NCI-H1436 (cell line): Measurements from ENCODE around the gene FRAS1.
"Not testable (repeated sequence)": the region's sequence is repeated elsewhere in the genome, so short reads cannot be mapped to it uniquely, and the experiment has no call there.

Source experiments
- DNase-seq: peaks from one replicate; lab custom pipeline; 2025; lab: John Stamatoyannopoulos, UW

Gene FRAS1

DNA sequence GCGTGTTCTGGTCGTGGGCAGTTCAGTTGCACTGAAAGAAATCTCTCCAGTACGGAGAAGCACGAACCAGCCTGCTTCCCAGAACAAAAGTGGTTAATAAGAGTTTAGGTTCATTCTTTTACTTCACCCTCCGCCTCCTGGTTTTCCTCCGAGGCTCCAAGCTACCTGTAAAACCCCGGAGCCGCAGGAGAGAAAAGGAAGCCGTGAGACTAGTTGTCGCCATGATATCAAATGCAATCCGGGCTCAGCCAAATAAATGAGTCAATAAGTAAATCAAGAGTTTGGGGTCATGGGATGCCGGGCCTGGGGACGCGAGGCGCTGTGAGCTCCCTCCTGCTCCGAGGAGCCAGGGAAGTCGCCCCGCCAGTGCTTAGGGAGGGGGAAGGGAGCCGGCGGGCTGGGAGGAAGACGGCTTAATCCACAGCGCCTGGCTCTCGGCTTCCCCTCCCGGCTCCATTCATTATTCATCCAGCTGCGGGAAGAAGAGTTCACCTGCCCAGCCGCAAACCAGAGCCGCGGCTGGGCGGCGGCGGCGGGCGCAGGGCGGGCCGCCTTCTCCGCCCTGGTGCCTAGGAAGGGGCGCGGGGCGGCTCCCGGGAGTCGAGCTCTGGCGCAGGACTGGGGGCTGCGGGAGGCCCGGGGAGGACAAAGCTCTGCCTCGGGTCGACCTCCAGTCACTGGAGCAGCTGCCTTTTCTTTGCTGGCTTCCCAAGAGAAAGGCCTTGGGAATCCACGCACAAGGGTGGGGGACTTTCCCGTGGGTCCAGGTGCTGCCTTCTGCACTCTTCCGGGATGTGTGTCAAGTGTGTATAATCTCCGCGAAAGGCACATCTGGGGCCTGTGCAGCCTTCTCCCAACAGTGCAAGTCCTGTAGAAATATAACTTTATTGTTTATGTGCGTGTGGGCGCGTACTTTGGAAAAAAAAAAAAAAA lies 1.7 kb downstream of the FRAS1 start:
- peak; percentile 8 for DNase-seq

DNA sequence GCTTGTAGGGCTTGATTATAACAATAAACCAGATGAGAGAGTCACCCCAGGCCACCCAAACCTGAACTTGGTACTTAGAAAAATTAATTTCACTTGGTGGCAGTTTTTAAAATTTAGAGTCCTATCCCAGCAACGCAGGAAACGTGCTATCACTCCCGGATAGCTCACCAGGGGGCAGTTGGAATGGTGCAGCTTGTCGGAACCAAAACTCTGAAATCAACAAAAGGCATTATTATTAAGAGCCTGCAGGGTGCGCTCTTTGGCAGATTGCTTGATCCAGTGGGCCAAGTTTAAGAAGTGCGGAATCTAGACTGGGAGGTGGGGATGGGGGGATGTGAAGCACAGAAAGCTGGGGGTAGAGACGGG lies 2.4 kb downstream of the FRAS1 start:
- peak; percentile 78 for DNase-seq

DNA sequence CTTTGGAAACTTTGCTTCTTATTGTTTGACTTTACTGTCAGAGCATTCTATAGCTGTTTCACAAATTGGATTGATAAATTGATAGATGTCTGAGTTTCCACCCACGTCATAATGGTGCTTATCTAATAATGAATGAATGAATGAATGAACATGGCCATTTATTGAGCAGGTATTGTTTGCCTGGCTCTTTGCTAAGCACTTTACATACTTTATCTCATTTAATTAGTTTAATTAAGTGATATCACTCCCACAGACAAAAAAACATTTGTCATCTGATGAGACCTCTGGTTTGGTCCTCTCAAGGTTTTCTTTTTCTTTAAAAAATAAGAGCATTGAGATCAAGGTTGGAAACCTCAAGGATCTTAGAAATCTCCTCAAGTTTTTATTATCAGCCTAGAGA lies 2.8 kb downstream of the FRAS1 start:
- no peak for DNase-seq

DNA sequence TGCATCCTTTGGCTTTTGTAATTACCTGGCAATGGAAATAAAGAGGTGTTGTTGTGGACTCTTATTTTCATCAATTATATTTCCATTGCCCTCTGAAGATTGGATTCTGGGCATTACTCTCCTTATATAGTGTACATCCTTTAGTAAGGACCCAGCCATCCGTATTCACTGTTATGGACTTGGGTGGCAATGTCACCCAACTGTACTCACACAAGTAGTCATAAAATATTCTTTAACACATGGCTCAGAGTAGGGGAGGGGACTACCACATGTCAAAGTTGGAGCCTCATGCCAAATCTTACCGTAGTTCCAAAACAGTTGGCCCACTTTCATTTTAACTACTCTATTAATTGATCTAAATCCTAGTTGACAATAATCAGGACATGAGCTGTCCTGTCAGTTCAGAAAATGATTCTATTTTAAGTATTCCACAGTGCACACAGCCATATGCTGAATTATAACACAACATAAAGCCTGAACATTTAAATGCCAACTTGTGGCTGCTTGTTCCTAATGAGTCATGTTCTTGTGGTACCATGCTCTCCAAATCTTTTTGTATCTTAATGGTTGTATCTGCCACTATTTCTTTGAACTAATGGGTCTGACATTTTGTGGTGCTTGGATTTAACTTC lies 4.9 kb downstream of the FRAS1 start:
- no peak for DNase-seq

DNA sequence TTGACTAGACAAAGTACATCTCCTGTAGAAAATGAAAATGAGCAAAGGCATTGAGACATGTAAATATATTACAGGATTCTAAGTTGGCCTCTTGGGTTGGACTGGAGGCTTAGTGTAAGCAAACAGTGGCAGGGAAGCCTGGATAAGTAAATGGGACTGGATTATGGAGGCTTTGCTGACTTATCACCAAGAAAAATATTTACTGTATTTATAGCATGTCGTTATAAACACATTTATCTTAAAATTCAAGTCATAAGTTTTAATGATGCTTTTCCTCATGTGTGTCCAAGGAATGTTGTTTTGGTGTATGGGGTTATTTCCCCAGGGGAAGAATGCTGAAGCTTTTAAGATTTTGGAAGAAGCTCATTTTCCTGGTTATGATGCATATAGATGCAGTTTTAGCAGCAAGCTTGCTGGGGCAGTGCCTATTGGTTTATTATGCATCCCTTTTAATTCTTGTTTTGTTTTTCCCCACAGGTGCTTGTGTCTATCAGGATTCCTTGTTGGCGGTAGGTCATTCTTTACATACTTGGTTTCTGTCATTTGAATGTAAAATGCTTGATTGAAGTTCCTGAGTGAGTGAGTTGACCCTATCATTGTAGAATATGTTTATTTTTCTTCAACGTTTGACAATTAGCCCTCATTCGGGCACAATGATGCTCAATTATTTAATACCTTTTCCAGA lies 8.5 kb downstream of the FRAS1 start:
- DNase-seq = no peak

DNA sequence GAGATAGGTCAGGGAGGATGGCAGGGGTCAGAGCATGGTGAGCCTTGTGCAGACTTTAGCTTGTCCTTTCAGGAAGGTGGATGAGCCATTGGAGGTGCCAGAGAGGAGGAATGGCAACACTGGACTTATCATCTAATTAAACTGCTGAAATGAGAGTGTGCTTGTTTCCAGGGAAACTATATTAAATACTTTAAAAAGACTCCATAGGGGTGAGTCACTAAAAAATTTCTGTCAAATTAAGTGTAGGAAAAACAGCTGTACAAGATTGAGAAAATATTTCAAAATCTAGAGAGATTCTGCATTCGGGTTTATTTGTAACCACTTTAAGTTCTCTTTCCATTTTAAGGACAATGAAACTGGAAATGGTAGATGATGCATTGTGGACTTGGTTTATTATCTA lies 11.4 kb downstream of the FRAS1 start:
- no peak for DNase-seq

DNA sequence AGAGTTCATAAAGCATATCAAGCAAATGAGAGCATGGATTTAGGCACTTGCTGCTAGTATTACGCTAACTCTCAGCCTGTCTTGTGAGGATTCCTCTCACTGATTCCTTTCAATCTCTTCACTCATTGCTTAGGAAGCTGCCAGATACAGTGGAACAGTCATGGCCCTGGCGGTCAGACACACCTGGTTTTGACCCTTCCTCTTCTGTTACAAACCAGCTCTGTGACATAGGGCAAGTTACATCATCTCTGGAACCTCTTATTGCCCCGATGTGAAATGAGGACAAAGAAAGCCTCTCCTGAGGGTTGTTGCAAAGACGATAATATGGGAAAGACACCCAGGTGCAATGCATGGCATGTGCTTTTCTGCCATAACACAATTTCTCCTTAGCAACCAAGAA lies 12.2 kb downstream of the FRAS1 start:
- DNase-seq = no peak

DNA sequence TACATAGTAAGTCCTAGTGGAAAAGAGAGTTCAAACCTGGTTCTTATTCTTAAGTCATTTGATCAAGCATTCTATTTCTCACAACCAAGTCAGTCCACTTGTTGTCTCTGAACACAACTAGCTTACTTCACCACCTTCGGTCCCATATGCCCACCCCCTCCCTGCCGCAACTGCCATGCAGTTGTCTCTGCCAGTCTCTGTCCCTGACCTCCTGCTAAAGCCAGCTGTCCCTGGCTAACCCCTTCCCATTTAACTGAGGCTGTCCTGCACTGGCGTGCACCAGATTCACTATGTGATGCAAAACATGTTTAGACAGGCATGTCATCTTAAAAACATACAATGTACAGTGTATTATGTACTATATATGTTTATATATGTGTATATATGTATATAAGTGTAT lies 12.7 kb downstream of the FRAS1 start:
- no peak for DNase-seq

DNA sequence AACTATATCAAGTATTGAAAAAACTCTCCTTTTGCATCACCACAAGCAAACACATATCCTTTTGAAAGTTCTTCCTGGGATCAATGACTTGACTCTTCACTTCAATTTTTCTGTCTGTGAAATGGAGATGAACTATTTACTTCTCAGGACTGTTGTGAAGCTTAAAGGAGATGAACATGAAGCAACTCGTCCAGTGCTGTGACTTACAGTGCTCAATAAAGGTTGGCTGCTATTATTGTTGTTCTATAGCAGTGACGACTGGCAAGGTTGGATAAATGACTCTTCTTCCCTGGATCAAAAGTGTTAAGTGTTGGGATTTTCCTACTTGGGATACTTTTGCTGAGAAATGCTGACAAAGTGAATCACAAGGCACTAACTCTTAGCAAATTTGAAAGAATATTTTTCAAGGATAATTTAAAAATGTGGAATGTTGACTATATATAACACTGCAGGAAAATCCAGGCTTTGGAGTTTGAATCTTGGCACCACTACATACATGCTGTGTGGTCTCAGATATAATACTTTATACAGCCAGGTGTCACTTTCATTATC lies 13.7 kb downstream of the FRAS1 start:
- DNase-seq = no peak

DNA sequence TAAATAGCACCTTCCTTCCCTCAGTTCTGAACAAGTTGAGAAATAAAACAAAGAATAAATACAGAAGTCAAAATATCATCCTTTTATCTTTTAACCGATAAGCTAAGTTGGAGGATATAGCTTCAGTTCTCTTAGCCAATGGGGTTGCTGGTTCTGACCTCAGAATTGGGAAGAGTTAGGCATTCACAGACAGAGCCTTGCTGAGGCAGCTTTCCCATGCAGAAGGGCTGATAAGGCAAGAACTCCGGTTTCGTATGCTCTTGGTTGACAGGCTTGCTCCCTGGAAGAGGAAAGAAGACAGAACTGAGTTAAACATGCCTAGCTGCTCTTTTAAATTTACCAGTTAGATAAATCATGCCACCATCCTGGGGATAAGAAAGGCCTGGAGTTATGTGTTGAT lies 17.6 kb downstream of the FRAS1 start:
- DNase-seq = no peak

DNA sequence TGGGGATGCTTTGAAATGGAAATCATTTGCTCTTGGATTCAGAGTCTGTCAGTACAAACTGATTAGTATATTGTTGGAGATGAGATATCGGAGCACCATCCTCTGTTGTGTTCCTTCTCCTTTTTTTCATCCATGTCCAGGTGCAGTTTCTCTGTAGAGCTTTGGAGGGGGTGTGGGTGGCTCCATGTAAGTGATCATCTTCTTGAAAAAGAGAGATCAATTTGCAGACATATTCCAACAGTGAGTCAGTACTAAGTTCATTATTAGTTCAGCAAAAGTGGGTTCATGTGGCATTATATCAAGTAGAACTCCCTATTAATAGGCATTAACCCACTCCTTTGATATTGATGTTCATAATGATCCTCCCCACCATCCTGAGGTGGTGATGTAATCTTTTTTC lies 18.9 kb downstream of the FRAS1 start:
- no peak for DNase-seq

DNA sequence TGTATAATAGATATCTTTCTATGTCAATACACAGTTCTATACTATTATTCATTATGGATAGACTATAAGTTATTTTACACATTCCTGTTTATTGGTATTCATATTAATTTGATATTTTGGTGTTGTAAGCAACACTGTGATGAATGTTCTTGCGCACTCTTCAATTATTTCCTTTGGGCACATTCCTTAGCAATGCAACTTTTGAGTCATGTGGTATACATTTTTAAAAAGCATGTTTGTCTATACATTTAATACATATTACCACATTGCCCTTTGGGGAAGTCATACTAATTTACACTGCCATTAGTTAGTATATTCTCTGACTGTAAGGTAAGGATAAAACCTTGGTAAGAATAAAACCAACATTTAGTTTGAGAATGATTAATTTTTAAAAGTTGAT lies 21.0 kb downstream of the FRAS1 start:
- DNase-seq = no peak

DNA sequence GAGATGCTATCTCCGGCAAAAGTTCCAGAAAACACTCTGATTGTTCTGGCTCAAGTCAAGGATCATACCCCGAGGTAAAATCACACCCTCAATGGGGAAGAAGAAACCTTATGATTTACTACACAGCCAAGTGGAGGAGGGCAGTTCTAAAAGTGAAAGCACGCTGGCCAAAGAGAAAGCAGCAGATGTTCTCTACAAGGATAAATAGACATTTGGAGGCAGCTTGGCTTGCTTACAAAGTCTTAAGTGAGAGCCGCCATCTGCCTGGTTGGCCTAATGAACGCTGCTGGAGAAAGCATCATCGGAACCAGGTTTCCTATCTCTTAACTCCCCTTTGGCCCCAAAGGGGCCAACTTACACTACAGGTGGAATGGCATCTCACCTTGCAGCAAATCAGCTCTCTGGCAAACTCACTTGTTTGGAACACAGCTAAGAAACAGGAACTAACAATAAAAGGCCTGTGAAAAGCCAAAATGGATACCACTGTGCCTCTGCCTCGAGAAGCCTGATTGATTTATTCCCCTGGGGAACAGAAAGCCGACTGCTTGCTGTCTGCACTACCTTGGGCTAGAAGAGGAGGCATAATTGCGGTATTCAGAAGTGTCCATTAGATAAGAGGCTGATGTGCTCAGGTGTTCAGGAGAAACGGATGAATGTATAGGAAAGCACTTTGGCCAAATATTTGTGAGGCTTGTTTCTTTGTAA lies 22.8 kb downstream of the FRAS1 start:
- peak; percentile 83 for DNase-seq

DNA sequence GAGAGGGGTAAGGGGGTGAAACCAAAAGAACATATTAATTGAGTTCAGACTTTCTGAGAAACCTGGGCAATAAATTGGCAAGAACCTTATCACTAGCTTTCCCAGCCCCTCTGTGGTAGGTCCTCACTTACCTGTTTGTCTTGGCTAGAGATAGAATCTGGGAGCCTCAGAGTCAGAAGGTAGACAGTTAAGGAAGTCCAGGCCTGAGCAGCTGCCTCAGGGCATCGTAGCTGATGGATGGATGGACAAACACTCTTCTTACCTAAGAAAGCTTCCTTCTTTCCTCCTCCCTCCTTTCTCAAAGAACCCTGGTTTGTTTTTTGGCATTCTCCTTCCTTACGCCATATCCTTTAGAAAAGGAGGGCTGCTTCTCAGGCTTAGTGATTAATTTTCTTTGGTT lies 24.4 kb downstream of the FRAS1 start:
- no peak for DNase-seq

DNA sequence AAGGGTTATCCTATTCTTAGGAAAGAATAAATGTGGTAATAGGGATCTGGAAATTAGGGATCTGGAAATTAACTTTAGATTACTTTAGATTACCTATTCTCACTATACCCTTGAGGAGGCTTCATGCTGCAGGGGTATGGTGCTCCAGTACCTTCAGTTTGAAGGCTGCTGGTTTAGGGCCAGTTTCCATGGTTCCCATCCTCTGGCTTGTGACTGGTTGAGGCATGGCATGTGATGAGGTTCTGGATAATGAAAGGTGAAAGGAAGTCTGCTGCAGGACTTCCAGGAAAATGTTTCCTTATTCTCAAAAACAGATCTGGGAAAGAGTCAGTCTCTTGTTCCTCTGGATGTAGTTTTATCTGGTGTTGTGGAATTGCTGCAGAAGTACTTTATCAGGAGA lies 25.9 kb downstream of the FRAS1 start:
- DNase-seq = no peak

DNA sequence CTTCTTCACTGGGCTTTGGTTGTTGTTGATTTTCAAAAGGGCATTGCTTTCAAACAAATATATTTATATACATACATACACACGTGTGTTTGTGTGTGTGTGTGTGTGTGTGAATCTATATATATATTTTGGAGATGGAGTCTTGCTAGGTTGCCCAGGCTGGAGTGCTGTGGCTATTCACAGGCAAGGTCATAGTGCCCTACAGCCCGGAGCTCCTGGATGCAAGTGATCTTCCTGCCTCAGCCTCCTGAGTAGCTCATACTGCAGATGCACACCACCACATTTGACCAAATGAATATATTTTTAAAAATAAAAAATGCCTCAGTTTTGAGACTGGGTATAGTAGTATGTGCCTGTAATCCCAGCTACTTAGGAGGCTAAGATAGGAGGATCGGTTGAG lies 34.4 kb downstream of the FRAS1 start:
- no peak for DNase-seq

DNA sequence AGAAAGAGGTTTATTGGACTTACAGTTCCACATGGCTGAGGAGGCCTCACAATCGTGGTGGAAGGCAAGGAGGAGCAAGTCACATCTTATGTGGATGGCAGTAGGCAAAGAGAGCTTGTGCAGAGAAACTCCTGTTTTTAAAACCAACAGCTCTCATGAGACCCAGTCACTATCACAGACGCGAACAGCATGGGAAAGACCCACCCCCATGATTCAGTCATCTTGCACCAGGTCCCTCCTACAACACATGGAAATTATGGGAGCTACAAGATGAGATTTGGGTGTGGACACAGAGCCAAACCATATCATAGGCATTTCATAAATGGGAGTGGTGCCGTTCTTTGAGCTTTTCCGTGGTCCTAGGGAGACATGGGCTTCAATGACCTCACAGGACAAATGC lies 35.2 kb downstream of the FRAS1 start:
- DNase-seq = not testable (repeated sequence)

DNA sequence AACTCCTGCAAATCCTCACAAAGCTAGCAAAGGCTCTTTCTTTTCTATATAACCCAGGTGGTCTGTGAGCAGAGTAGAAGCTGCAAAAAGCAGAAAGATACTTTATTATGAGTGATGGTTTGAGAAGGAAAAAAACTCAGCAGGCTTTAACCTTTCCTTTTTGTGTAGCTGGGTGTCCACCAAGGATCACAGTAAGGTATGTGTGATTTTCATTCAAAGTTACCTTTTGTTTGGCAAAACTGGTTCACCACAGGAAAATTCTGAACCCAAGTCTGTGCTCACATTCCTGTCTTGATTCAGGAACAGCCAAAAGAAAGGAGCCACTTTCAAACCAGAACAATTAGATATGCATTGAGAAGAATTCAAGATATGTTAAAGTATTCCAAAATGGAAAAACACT lies 35.7 kb downstream of the FRAS1 start:
- DNase-seq = no peak

DNA sequence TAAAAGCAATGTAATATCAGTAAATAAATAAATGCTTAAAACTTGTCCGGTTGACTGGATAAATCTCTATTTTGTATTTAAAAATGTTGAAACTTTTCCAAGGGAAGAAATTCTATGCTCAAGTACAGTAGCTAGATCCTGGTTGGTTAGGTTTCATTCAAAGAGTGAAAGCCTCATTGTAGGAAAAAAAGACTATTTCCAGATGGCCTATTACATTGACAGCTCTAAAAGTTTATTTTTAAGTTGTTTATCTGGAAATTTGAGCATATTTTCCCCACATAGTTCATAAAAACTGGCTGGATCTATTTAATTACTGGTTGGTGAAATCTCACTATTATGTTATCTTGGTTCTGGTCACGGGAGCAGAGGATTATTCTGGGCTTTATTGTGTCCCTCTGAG lies 38.0 kb downstream of the FRAS1 start:
- DNase-seq = no peak

DNA sequence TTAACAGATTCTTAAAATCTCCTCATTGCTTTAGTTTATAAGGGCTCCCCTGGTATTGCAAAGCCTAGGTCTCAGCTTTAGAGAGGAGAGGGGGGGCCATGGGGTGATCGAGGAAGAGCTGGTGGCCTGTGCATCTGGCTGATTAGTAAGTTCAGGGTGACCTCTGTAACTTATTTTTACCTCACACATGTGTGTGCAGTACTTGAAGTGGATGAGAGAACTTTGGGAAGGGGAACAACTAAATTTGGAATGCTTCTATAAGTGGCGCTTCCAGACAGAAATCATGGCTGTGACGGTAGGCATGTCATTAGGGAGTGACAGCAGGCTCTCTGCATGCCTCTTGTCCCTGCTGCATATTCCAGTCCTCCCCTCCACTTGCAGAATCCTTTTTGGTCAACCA lies 41.9 kb downstream of the FRAS1 start:
- DNase-seq = no peak

DNA sequence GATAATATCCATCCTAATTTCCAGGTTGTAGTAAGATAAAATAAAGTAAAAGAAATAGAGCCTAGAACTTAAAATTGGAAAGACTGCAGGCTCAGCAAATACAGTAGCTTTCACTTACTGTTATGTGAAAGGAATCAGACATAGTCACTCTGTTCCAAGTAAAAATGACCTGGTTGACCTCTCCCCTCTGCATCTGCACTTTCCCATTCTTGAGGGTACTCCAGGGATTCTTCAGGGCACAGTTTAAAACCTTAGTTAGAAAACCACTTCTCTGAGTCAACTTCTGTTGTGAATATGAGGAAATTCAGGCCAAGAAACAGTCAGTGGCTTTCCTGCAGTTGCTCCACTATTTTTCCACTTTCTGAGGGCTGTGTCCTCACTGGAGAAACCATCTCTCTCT lies 42.9 kb downstream of the FRAS1 start:
- no peak for DNase-seq

DNA sequence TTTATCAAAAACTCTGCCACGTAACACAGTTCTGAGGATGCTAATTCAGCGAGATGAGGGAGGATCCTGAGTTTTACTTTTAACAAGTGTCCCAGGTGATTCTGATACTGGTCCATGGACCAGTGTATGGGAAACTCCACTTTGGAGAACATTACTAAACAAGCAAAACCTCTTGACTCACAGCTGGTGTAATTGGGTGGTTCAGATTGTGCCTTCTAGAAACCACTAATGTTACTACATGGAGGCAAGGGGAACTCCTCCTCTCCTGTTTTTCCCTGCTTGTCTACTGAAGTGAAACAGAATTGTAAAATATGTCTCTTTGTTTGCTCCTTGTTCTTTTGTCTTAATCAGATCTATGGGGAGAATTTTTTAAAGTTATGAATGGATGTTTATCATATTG lies 62.6 kb downstream of the FRAS1 start:
- no peak for DNase-seq
